Measurements from ENCODE around the gene TTC33. TPM values are rescaled to one million over a fixed set of nuclear protein-coding genes. Genes with fewer than 3 reads are reported as not detected.

Gene TTC33
- total RNA-seq, 1 donor from 2014 or later = 20.1 TPM

DNA sequence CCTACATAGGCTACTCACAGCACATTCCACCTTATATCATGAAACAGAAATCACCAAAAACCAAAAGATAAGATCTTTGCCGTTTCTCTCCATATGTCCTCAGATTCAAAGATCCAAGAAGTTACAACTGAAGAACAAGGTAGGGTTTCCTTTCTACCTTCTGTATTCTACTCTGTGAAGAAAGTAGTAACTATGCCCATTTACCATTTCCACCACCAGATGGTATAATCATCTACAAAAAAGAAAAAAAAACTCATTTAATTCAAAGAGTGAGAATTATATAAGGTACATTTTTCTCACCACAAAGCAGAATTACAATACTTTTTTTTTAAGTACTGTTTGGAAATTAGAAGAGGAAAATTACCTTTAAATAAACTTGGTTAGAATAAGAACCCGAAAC is 248.7 kb downstream of the TTC33 start:
- Mint-ChIP-seq H3K36me3 (no peaks in the 10 kb centered on the region), H3K27me3 (ENCODE audit: low read depth) (no peaks in the 10 kb centered on the region), H3K9me3 (no peaks in the 10 kb centered on the region), H3K4me3 (no peak overlapping the region), H3K27ac (no peak overlapping the region), H3K4me1 (no peaks in the 10 kb centered on the region)
- TF ChIP-seq CTCF (IDR thresholded peaks at IDR 0.05; ENCODE audit: unreplicated experiment) = no peak
- DNase-seq (ENCODE audit: low spot score in 2 of 2, unreplicated experiment in 2 of 2) = no peak

DNA sequence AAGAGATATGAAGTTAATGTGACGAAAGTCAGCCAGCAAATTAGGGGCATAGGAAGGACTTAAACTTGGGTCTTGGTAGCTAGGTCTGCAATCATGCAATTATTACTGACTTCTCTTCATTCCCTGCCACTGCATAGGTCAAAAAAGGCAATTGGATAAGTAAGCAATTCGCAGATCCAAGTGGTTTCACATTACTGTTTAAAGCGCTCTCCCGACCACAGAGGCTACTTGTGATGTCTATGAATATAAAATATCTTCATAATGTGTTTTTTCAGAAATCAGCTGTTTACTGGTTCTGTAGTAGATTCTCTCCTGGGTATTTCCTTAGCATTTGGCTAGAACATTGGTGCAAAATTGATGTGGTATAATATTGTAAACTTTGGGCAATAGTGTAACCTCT is 250.7 kb downstream of the TTC33 start:
- Mint-ChIP-seq H3K4me1 (no peaks in the 10 kb centered on the region), H3K36me3 (no peaks in the 10 kb centered on the region)
- DNase-seq (ENCODE audit: low spot score in 2 of 2, unreplicated experiment in 2 of 2) = no peak

GRCh38 chr5:40503439-40503838 is 252.3 kb downstream of the TTC33 start:
- Mint-ChIP-seq H3K27ac (no peak overlapping the region), H3K4me3 (no peak overlapping the region), H3K36me3 (no peaks in the 10 kb centered on the region), H3K27me3 (ENCODE audit: low read depth) (no peaks in the 10 kb centered on the region), H3K9me3 (no peaks in the 10 kb centered on the region), H3K4me1 (no peaks in the 10 kb centered on the region)
- TF ChIP-seq CTCF (IDR thresholded peaks at IDR 0.05; ENCODE audit: unreplicated experiment) = no peak
- no peak for DNase-seq (ENCODE audit: low spot score in 2 of 2, unreplicated experiment in 2 of 2)

More for the DNA sequence above, 250.7 kb downstream of the TTC33 start:
- Mint-ChIP-seq H3K27me3 (ENCODE audit: low read depth) (no peaks in the 10 kb centered on the region), H3K27ac (no peak overlapping the region), H3K4me3 (no peak overlapping the region), H3K9me3 (no peaks in the 10 kb centered on the region)
- no peak for TF ChIP-seq CTCF (IDR thresholded peaks at IDR 0.05; ENCODE audit: unreplicated experiment)

- Mint-ChIP-seq H3K9me3 (no peaks in the 10 kb centered on the region), H3K36me3 (no peaks in the 10 kb centered on the region), H3K4me1 (peaks cover 1% of the 10 kb centered on the region), H3K4me3 (no peak overlapping the region), H3K27me3 (ENCODE audit: low read depth) (no peaks in the 10 kb centered on the region), H3K27ac (no peak overlapping the region)
- no peak for TF ChIP-seq CTCF (IDR thresholded peaks at IDR 0.05; ENCODE audit: unreplicated experiment)
- no peak for DNase-seq (ENCODE audit: low spot score in 2 of 2, unreplicated experiment in 2 of 2)
These were observed 253.0 kb downstream of the TTC33 start for GRCh38 chr5:40502736-40503135.

DNA sequence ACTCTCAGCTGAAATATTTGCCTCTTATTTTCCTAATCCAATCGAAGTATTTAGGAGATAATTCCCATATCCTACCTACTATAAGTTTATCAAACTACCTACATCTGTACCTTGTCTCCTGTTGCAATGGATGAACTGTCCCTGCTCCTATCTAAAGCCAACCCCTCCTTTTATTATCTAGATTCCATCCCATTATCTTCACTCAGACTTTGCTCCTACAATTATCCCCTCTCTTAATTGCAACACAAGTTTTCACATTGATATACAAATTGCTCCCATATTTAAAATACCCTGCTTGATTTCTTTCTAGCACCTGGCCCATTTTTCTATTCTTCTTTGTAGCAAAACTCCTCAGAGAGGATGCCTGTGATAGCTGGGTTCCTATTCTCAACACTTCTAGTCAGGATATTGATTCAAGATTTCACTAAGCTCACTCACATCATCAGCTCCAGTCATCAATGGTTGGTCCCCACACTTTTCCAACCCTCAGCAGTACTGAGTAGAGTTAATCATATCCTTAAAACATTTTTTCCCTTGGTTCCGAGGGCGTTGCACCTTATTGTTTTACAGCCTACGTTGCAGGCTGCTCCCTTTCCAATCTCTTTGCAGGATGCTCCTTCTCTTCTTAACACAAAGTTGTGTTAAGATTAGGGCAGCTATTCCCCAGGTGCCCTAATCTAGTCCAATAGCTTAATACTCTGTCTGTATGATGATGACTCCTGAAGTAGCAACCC is 253.9 kb downstream of the TTC33 start:
- Mint-ChIP-seq H3K36me3 (no peaks in the 10 kb centered on the region), H3K9me3 (no peaks in the 10 kb centered on the region), H3K27ac (no peak overlapping the region), H3K4me3 (no peak overlapping the region), H3K4me1 (peaks cover 7% of the 10 kb centered on the region), H3K27me3 (ENCODE audit: low read depth) (no peaks in the 10 kb centered on the region)
- DNase-seq (ENCODE audit: low spot score in 2 of 2, unreplicated experiment in 2 of 2) = no peak
- TF ChIP-seq CTCF (IDR thresholded peaks at IDR 0.05; ENCODE audit: unreplicated experiment) = no peak
